A673 (cell line): Measurements from ENCODE around the gene AQP3. TPM values are rescaled to one million over a fixed set of nuclear protein-coding genes. Genes with fewer than 3 reads are reported as not detected.

Experiments used
- BruUV-seq: library from RNA; stranded (reverse); fragments of 400-500 nt; replicated peaks from 2 replicates; lab custom pipeline; 2021; lab: Mats Ljungman, UMichigan
- CTCF ChIA-PET: fragments of 300-600 bp; sonication (Branson Sonifier 250); formaldehyde crosslinking; loops from one replicate; lab custom pipeline; 2022; ENCODE audit warnings: antibody characterized with exemption; lab: Charles Lee
- POLR2A ChIA-PET: fragments of 300-600 bp; sonication (Branson Sonifier 250); formaldehyde crosslinking; loops from one replicate; lab custom pipeline; 2022; ENCODE audit warnings: antibody characterized with exemption; ENCODE audit not compliant: low non-redundant PET; lab: Charles Lee
- DNase-seq: peaks from one replicate; pipeline ENCODE4 v3.0.0-alpha.2; 2015; ENCODE audit warnings: low spot score
- H3K27ac ChIP-seq: fragments of 200-600 bp; sonication (generic); 2 replicates; pipeline ENCODE4 v1.5.1; 2016; ENCODE audit warnings: mixed run types, low read depth, mild to moderate bottlenecking, mixed read lengths, antibody characterized with exemption, low read length; ENCODE audit not compliant: poor library complexity, severe bottlenecking
- H3K27me3 ChIP-seq: fragments of 200-600 bp; sonication (generic); replicated peaks from 2 replicates; pipeline ENCODE4 v1.6.1; 2017; ENCODE audit warnings: mixed run types, low read depth, mild to moderate bottlenecking, mixed read lengths, antibody characterized with exemption, low read length; ENCODE audit not compliant: insufficient read depth, poor library complexity
- H3K36me3 ChIP-seq: fragments of 200-600 bp; sonication (generic); 2 replicates; pipeline ENCODE4 v1.6.1; 2016; ENCODE audit warnings: mixed run types, mild to moderate bottlenecking, mixed read lengths, antibody characterized with exemption, low read length; ENCODE audit not compliant: insufficient read depth, poor library complexity, severe bottlenecking
- H3K4me1 ChIP-seq: fragments of 200-600 bp; sonication (generic); 2 replicates; pipeline ENCODE4 v1.6.1; 2017; ENCODE audit warnings: mixed run types, mild to moderate bottlenecking, mixed read lengths, antibody characterized with exemption, low read length; ENCODE audit not compliant: insufficient read depth, poor library complexity, severe bottlenecking
- H3K4me3 ChIP-seq: fragments of 200-600 bp; sonication (generic); 2 replicates; pipeline ENCODE4 v1.5.1; 2016; ENCODE audit warnings: low read depth, mixed run types, mild to moderate bottlenecking, mixed read lengths, low read length; ENCODE audit not compliant: poor library complexity, severe bottlenecking
- H3K9me3 ChIP-seq: fragments of 200-600 bp; sonication (generic); 2 replicates; pipeline ENCODE4 v1.6.1; 2016; ENCODE audit warnings: mixed run types, low read depth, mild to moderate bottlenecking, mixed read lengths, antibody characterized with exemption, low read length; ENCODE audit not compliant: poor library complexity, severe bottlenecking
- EZH2 ChIP-seq: fragments of 200-600 bp; sonication (generic); IDR thresholded peaks from 2 replicates; pipeline ENCODE4 v1.6.1; 2017; ENCODE audit warnings: borderline replicate concordance, low read depth, mild to moderate bottlenecking, mixed read lengths, antibody characterized with exemption, low read length; ENCODE audit not compliant: poor library complexity, severe bottlenecking
- intact Hi-C: fragments of 100-400 bp; cut with micrococcal nuclease; formaldehyde crosslinking; loops from one replicate; pipeline ENCODE4 v1.10.0; 2022; ENCODE audit not compliant: unreplicated experiment
- total RNA-seq: library from RNA; stranded (reverse); gene quantifications from 2 replicates; pipeline ENCODE4 v1.2.3, GENCODE V29; 2021
- TF ChIP-seq, protein P1 (sequence below): fragments of 300-800, 200-600 bp; sonication (generic); conservative IDR thresholded peaks from 2 replicates; pipeline ENCODE4 v1.5.1; 2017; ENCODE audit warnings: low read depth, mild to moderate bottlenecking, antibody characterized with exemption, low read length, moderate library complexity, mixed read lengths

AQP3 gene
- total RNA-seq, 1 experiment from 2014 or later = 0.43 TPM

DNA sequence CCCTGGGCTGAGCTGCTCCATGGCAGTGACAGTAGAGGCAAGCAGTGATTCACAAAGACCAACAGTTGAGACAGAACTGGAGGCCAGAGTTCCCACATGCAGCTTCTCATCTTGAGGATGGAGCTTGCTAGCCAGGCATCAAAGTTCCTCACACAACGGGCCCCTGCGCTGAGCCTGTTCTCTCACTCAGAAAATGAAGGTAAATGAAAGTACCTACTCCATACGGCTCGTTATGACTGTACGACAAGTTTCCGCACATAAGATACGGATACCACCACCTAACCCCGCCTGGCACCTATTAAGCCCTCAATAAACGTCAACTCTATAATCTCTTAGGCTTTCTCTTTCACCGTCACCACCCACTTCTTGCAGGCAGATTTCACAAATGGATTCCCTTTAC is 13.5 kb upstream of the AQP3 start:
- Histone ChIP-seq H3K36me3 (peaks cover 24% of the 10 kb centered on the region), H3K4me1 (no peaks in the 10 kb centered on the region), H3K9me3 (no peaks in the 10 kb centered on the region), H3K27me3 (no peaks in the 10 kb centered on the region), H3K4me3 (no peak overlapping the region), H3K27ac (no peak overlapping the region)
- POLR2A ChIA-PET = no interaction called here
- no TSS peak for BruUV-seq
- intact Hi-C loops = no loop called here
- CTCF ChIA-PET = interaction anchor here (3.2 kb wide), 1 partner anchor 8 kb away, joined by 11 read pairs; no protein-coding TSS in a partner anchor
- TF ChIP-seq EZH2 = no peak
- TF ChIP-seq, protein P1, sequence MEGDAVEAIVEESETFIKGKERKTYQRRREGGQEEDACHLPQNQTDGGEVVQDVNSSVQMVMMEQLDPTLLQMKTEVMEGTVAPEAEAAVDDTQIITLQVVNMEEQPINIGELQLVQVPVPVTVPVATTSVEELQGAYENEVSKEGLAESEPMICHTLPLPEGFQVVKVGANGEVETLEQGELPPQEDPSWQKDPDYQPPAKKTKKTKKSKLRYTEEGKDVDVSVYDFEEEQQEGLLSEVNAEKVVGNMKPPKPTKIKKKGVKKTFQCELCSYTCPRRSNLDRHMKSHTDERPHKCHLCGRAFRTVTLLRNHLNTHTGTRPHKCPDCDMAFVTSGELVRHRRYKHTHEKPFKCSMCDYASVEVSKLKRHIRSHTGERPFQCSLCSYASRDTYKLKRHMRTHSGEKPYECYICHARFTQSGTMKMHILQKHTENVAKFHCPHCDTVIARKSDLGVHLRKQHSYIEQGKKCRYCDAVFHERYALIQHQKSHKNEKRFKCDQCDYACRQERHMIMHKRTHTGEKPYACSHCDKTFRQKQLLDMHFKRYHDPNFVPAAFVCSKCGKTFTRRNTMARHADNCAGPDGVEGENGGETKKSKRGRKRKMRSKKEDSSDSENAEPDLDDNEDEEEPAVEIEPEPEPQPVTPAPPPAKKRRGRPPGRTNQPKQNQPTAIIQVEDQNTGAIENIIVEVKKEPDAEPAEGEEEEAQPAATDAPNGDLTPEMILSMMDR = no peak
- DNase-seq = no peak

DNA sequence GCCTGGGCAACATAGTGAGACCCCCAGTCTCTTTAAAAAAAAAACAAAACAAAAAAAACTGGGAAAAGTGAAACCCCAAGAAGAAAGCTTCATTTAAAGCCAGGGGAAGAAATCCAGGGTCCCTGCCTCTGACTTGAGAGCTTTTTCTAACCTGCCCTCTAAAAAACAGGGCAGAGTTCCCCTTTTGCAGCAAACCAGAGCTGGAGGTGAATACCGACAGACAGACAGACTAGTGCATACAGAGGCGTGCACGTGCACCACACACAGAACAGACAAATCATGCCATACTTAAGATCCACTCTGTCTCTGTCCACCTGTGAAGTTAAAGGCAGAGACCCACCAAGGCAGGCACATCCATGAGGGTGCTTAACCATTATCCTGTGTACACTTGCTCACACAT is 11.7 kb upstream of the AQP3 start:
- intact Hi-C loops = no loop called here
- Histone ChIP-seq H3K9me3 (no peaks in the 10 kb centered on the region), H3K36me3 (peaks cover 12% of the 10 kb centered on the region), H3K27me3 (no peaks in the 10 kb centered on the region), H3K4me1 (no peaks in the 10 kb centered on the region), H3K4me3 (no peak overlapping the region), H3K27ac (no peak overlapping the region)
- ChIA-PET CTCF (no interaction called here), POLR2A (no interaction called here)
- no peak for DNase-seq
- TF ChIP-seq, protein P1 = no peak
- TF ChIP-seq EZH2 = no peak
- BruUV-seq = no TSS peak

DNA sequence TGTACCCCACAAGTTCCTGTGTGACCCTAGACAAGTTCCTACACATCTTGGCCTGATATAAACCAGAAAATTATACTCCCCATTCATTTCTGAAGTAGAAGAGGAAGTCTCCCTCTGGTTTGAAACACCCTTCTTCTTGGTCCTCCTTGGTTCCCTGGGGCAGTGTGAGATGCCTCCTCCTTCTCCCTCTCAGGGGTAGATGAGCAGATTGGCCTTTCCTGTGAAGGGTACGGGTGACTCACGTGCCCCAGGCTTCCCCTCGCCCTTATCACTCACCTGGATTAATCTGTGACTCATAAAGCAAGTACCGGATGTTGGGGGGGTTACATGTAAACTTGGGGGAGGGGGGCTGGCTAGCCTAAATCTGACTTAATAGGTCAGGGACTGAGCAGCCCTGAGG is 11.1 kb upstream of the AQP3 start:
- CTCF ChIA-PET = no interaction called here
- DNase-seq = no peak
- Histone ChIP-seq H3K9me3 (no peaks in the 10 kb centered on the region), H3K4me1 (no peaks in the 10 kb centered on the region), H3K36me3 (peaks cover 12% of the 10 kb centered on the region), H3K4me3 (no peak overlapping the region), H3K27ac (no peak overlapping the region), H3K27me3 (no peaks in the 10 kb centered on the region)
- no peak for TF ChIP-seq EZH2
- TF ChIP-seq, protein P1 = no peak
- POLR2A ChIA-PET = no interaction called here
- BruUV-seq = no TSS peak
- intact Hi-C loops = no loop called here
